HG03571 (cell line): Measurements from ENCODE around the gene KCNB1.

Source experiments
- ATAC-seq: cut with Tn5 transposase; IDR thresholded peaks from one replicate; pipeline ENCODE4 v1.9.1; 2021; ENCODE audit not compliant: unreplicated experiment

The KCNB1 gene

GRCh38 chr20:49393803-49394202 is 88.7 kb downstream of the KCNB1 start:
- ATAC-seq, result no peak

- ATAC-seq, result no peak
Measured at GRCh38 chr20:49392745-49393144, 89.7 kb downstream of the KCNB1 start.

GRCh38 chr20:49391404-49392245 is 90.8 kb downstream of the KCNB1 start:
- no peak for ATAC-seq

- ATAC-seq, result no peak
Measured at GRCh38 chr20:49389854-49390253, 92.6 kb downstream of the KCNB1 start.

- ATAC-seq, result no peak
Measured at GRCh38 chr20:49388744-49389143, 93.7 kb downstream of the KCNB1 start.

- ATAC-seq, result no peak
Measured at GRCh38 chr20:49387581-49387939, 94.9 kb downstream of the KCNB1 start.

GRCh38 chr20:49386848-49387580 is 95.5 kb downstream of the KCNB1 start:
- ATAC-seq, result no peak

GRCh38 chr20:49385465-49385864 is 97.0 kb downstream of the KCNB1 start:
- ATAC-seq, result no peak

GRCh38 chr20:49384437-49385434 is 97.7 kb downstream of the KCNB1 start:
- ATAC-seq, result no peak

- no peak for ATAC-seq
Measured at GRCh38 chr20:49381558-49382493, 100.6 kb downstream of the KCNB1 start.

GRCh38 chr20:49380337-49380780 is 102.1 kb downstream of the KCNB1 start:
- no peak for ATAC-seq

- ATAC-seq, result no peak
Measured at GRCh38 chr20:49379338-49379737, 103.1 kb downstream of the KCNB1 start.

- ATAC-seq, result no peak
Measured at GRCh38 chr20:49377326-49377725, 105.1 kb downstream of the KCNB1 start.

- ATAC-seq, result no peak
Measured at GRCh38 chr20:49375170-49375569, 107.3 kb downstream of the KCNB1 start.

GRCh38 chr20:49372095-49372734 is 110.3 kb downstream of the KCNB1 start:
- no peak for ATAC-seq

GRCh38 chr20:49368596-49368995 is 113.9 kb downstream of the KCNB1 start:
- no peak for ATAC-seq

GRCh38 chr20:49367113-49367512 is 115.4 kb downstream of the KCNB1 start:
- ATAC-seq, result no peak

GRCh38 chr20:49366687-49367086 is 115.8 kb downstream of the KCNB1 start:
- no peak for ATAC-seq

GRCh38 chr20:49361862-49362660 is 120.4 kb downstream of the KCNB1 start:
- ATAC-seq, result no peak
